GM18909 (cell line): ENCODE measurements around the gene SOWAHD.
"Not testable (repeated sequence)": the region's sequence is repeated elsewhere in the genome, so short reads cannot be mapped to it uniquely, and the experiment has no call there.

Experiments used
- ATAC-seq: cut with Tn5 transposase; IDR thresholded peaks from one replicate; pipeline ENCODE4 v1.9.1; 2021; ENCODE audit warnings: mild to moderate bottlenecking; ENCODE audit not compliant: unreplicated experiment, poor library complexity

SOWAHD gene, protein sequence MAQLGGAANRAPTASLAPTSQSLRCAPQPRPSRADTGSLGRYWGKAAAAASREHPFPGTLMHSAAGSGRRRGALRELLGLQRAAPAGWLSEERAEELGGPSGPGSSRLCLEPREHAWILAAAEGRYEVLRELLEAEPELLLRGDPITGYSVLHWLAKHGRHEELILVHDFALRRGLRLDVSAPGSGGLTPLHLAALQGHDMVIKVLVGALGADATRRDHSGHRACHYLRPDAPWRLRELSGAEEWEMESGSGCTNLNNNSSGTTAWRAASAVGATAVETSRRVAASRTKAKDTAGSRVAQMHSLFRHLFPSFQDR

GRCh38 chrX:119757979-119758730, at the start of gene SOWAHD:
Gene SOWAHD (plus strand): TSS chrX:119758588. CDS start chrX:119758668, 80 bp downstream.
- no peak for ATAC-seq

- no peak for ATAC-seq
Measured at GRCh38 chrX:119708936-119709335, 49.5 kb upstream of the SOWAHD start.

DNA sequence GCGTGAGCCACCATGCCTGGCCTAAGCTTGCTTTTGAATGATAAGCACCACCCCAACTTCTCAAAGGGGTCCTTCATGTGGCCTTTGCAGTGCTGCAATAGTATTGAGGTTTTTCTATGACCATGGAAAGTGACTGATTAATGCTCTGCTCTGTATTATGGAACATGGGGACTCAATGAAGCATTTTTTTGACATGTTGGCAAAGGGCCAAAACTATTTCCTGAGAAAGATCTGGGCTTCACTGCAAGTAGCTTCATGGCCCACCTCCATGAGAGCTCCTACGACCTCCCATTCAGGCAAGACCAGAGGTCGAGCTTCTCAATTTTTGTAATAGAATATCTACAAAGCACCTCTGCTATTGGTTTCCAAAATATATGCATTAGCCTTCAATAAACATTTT, 48.8 kb upstream of the SOWAHD start:
- ATAC-seq: no peak

DNA sequence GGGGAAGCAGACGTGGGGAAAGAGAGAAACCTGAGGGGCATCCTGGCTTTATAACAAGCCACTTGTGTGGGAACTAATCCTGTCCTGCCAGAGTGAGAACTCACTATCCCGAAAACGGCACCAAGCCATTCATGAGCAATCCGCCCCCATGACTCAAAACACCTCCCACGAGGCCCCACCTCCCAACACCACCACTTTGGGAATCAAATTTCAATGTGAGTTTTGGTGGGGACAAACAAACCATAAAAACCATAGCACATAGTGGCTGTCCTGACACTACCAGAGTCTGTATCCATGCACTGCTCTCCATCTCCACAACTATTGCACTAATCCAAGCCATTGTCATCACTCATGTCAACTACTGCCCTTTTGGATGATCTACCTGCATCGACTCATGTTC, 36.9 kb upstream of the SOWAHD start:
- no peak for ATAC-seq

DNA sequence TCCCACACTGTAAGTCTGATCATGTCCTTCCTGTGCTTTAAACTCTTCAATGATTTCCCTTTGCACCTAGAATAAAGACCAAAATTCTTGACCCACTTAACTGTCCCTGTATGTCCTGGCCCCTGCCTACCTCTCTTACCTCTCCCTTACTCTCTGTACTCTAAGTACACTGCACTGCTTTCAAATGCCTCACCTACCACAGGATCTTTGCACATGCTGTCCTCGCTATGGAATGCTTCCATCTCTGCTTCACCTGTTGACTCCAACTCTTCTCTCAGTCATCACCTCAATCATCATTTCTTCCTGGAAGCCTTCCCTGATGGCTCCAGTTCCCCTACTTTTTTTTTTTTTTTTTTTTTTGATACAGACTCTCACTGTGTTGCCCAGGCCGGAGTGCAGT, 36.5 kb upstream of the SOWAHD start:
- ATAC-seq: no peak

- no peak for ATAC-seq
Measured at GRCh38 chrX:119726900-119727555, 31.4 kb upstream of the SOWAHD start.

GRCh38 chrX:119728487-119728886, 29.9 kb upstream of the SOWAHD start:
- no peak for ATAC-seq

- ATAC-seq: peak; percentile 72
Measured at GRCh38 chrX:119729408-119730201, 28.8 kb upstream of the SOWAHD start.

DNA sequence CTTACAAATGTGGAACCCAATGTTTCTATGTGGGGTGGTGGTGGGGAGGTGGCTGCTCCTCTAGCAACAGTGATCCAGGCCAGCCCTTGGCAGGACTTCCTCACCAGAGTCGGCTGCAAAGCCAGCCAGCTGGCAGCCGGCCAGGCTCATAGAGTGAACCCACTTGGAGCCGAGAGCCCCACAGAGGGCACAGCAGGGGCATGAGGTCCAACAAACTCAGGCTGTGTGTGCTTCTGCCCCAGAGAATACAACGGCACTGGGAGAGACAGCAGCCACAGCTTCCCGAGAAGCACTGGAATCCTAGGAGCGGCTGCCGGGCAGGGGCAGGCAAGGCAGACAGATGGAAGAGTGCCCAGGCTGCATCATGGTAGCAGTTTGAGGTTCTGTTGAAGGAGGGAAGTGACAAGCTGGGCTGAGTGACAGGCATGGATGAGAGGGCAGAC, 23.5 kb upstream of the SOWAHD start:
- no peak for ATAC-seq

GRCh38 chrX:119735467-119735866, 22.9 kb upstream of the SOWAHD start:
- no peak for ATAC-seq

GRCh38 chrX:119736206-119736764, 22.1 kb upstream of the SOWAHD start:
- no peak for ATAC-seq

- ATAC-seq: no peak
Measured at GRCh38 chrX:119738742-119739141, 19.6 kb upstream of the SOWAHD start.

- no peak for ATAC-seq
Measured at GRCh38 chrX:119745283-119745848, 13.0 kb upstream of the SOWAHD start.

DNA sequence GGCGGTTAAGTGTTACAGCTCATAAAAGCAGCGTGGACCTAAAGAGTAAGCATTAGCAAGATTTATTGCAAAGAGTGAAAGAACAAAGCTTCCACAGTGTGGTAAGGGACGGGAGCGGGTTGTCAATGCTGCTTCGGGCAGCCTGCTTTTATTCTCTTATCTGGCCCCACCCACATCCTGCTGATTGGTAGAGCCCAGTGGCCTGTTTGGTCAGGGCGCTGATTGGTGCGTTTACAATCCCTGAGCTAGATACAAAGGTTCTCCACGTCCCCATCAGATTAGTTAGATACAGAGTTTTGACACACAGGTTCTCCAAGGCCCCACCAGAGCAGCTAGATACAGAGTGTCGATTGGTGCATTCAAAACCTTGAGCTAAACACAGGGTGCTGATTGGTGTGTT, 8.3 kb upstream of the SOWAHD start:
- ATAC-seq: not testable (repeated sequence)

GRCh38 chrX:119750751-119751150, 7.6 kb upstream of the SOWAHD start:
- not testable (repeated sequence) for ATAC-seq

DNA sequence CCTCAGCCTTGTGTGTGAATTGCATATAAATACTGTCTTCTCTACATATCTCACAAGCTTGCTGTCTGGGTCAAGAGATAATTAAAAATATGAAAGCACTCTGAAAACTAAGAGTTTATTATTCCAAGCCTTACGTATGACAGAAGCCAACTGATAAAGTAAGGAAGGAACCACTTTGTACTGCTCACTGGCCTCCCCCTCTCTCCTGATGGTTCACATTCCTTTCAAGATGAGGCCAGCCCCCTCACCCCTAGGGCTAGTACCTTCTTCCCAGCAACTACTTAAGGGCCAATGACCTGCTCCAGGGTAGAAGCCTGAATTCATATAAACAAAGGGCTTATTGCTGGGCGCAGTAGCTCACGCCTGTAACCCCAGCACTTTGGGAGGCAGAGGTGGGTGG, 5.4 kb upstream of the SOWAHD start:
- no peak for ATAC-seq

GRCh38 chrX:119753639-119754257, 4.6 kb upstream of the SOWAHD start:
- no peak for ATAC-seq

GRCh38 chrX:119755981-119756533, 2.3 kb upstream of the SOWAHD start:
- peak; percentile 81 for ATAC-seq
